HCT116 (cell line): Measurements from ENCODE around the gene CDC42EP5. TPM values are rescaled to one million over a fixed set of nuclear protein-coding genes. Genes with fewer than 3 reads are reported as not detected.

Experiments
- ATAC-seq: fragments of 200-7000 bp; cut with Tn5 transposase; 2 replicates; pipeline ENCODE4 v1.9.1; 2020; ENCODE audit warnings: mild to moderate bottlenecking, moderate library complexity
- BruUV-seq: library from RNA; stranded (reverse); fragments of 400-500 nt; replicated peaks from 2 replicates; lab custom pipeline; 2021; lab: Mats Ljungman, UMichigan
- CTCF ChIA-PET: fragments of 300-600 bp; sonication (Branson Sonifier 250); formaldehyde crosslinking; loops from one replicate; lab custom pipeline; 2021; ENCODE audit warnings: antibody characterized with exemption; lab: Charles Lee
- POLR2A ChIA-PET: fragments of 300-600, 350-600 bp; sonication (Branson Sonifier 250); formaldehyde crosslinking; loops from one replicate; lab custom pipeline; 2021; ENCODE audit warnings: antibody characterized with exemption; lab: Charles Lee
- RAD21 ChIA-PET, 2 experiments: fragments of 300-600 bp; sonication (Branson Sonifier 250); formaldehyde crosslinking; loops; one replicate each; lab custom pipeline; 2023; ENCODE audit warnings: low total read pairs in 2 of 2; ENCODE audit not compliant: uncharacterized antibody in 2 of 2, unreplicated experiment in 2 of 2, low non-redundant PET in 1 of 2; lab: Charles Lee
- DNase-seq: peaks from one replicate; pipeline ENCODE4 v3.0.0-alpha.2; 2010; ENCODE audit warnings: low read depth, low spot score
- H2AFZ ChIP-seq: fragments of 200-600 bp; shearing (Covaris generic), sonication (generic); 2 replicates; pipeline ENCODE4 v1.6.1; 2017; ENCODE audit warnings: low read depth, mixed run types, mixed read lengths, antibody characterized with exemption, low read length; ENCODE audit not compliant: poor library complexity, severe bottlenecking
- H3K27ac ChIP-seq: 2 replicates; pipeline ENCODE4 v1.5.1; 2012; ENCODE audit warnings: low read depth, low read length
- H3K27me3 ChIP-seq: fragments of 200-600 bp; sonication (generic); 2 replicates; pipeline ENCODE4 v1.6.1; 2016; ENCODE audit warnings: mixed run types, low read length, mixed read lengths; ENCODE audit not compliant: insufficient read depth
- H3K36me3 ChIP-seq, 2 experiments: fragments of 200-500 bp in 1 of 2; fragments of 200-600 bp in 1 of 2; sonication (Bioruptor generic) in 1 of 2; sonication (generic) in 1 of 2; 2 replicates each; pipeline versions ENCODE4 v1.5.1 to v1.6.1; 2014 to 2016; ENCODE audit warnings: low read length in 2 of 2, inconsistent platforms in 1 of 2, mixed read lengths in 1 of 2, mixed run types in 1 of 2; ENCODE audit not compliant: insufficient read depth in 2 of 2, control insufficient read depth in 1 of 2
- H3K4me1 ChIP-seq, 2 experiments: fragments of 200-600 bp in 1 of 2; sonication (generic) in 1 of 2; 2 replicates each; pipeline versions ENCODE4 v1.5.1 to v1.6.1; 2012 to 2017; ENCODE audit warnings: low read length in 2 of 2, inconsistent platforms in 1 of 2, mild to moderate bottlenecking in 1 of 2, mixed read lengths in 1 of 2, mixed run types in 1 of 2, moderate library complexity in 1 of 2; ENCODE audit not compliant: insufficient read depth in 2 of 2, control insufficient read depth in 1 of 2
- H3K4me2 ChIP-seq: fragments of 200-600 bp; sonication (generic); 2 replicates; pipeline ENCODE4 v1.6.1; 2017; ENCODE audit warnings: mixed run types, low read length, mixed read lengths
- H3K4me3 ChIP-seq, 2 experiments: fragments of 200-600 bp in 1 of 2; sonication (generic) in 1 of 2; replicated peaks in 1 of 2; 2 replicates each; pipeline ENCODE4 v1.5.1; 2011 to 2016; ENCODE audit warnings: low read length in 2 of 2, control low read depth in 1 of 2, low read depth in 1 of 2, mild to moderate bottlenecking in 1 of 2, mixed read lengths in 1 of 2, mixed run types in 1 of 2
- H3K79me2 ChIP-seq: fragments of 200-600 bp; sonication (generic); 2 replicates; pipeline ENCODE4 v1.6.1; 2017; ENCODE audit warnings: mild to moderate bottlenecking, mixed run types, low read length, moderate library complexity, mixed read lengths; ENCODE audit not compliant: insufficient read depth
- H3K9ac ChIP-seq: fragments of 200-600 bp; sonication (generic); 2 replicates; pipeline ENCODE4 v1.6.1; 2016; ENCODE audit warnings: low read length, mixed read lengths
- H3K9me2 ChIP-seq: fragments of 200-600 bp; sonication (generic), shearing (Covaris generic); 2 replicates; pipeline ENCODE4 v1.6.1; 2017; ENCODE audit warnings: mixed run types, mild to moderate bottlenecking, moderate library complexity; ENCODE audit not compliant: insufficient read depth
- H3K9me3 ChIP-seq, 2 experiments: fragments of 200-500 bp in 1 of 2; fragments of 200-600 bp in 1 of 2; sonication (Bioruptor generic) in 1 of 2; sonication (generic) in 1 of 2; 2 replicates each; pipeline ENCODE4 v1.6.1; 2014 to 2017; ENCODE audit warnings: low read length in 2 of 2, mixed read lengths in 2 of 2, inconsistent platforms in 1 of 2, low read depth in 1 of 2, mild to moderate bottlenecking in 1 of 2, mixed run types in 1 of 2, moderate library complexity in 1 of 2; ENCODE audit not compliant: control insufficient read depth in 1 of 2, insufficient read depth in 1 of 2
- H4K20me1 ChIP-seq: fragments of 200-600 bp; sonication (generic), shearing (Covaris generic); 2 replicates; pipeline ENCODE4 v1.6.1; 2017; ENCODE audit warnings: mixed run types, mild to moderate bottlenecking, moderate library complexity; ENCODE audit not compliant: insufficient read depth
- ATF3 ChIP-seq: IDR thresholded peaks from 2 replicates; pipeline ENCODE4 v1.6.1; 2012
- CBX3 ChIP-seq: IDR thresholded peaks from 2 replicates; pipeline ENCODE4 v1.6.1; 2012; ENCODE audit warnings: low read depth
- ELF1 ChIP-seq: IDR thresholded peaks from 2 replicates; pipeline ENCODE4 v1.6.1; 2012; ENCODE audit warnings: low read depth, borderline replicate concordance
- EZH2 ChIP-seq: fragments of 200-600 bp; sonication (generic); IDR thresholded peaks from 2 replicates; pipeline ENCODE4 v1.6.1; 2017; ENCODE audit warnings: antibody characterized with exemption, mixed run types
- EZH2phosphoT487 ChIP-seq: fragments of 200-600 bp; IDR thresholded peaks from 2 replicates; pipeline ENCODE4 v1.6.1; 2018; ENCODE audit warnings: antibody characterized with exemption, borderline replicate concordance
- JUND ChIP-seq: IDR thresholded peaks from 2 replicates; pipeline ENCODE4 v1.6.1; 2012
- MAX ChIP-seq: IDR thresholded peaks from 2 replicates; pipeline ENCODE4 v1.6.1; 2012
- POLR2A ChIP-seq: IDR thresholded peaks from 2 replicates; pipeline ENCODE4 v1.7.0; 2011; ENCODE audit warnings: borderline replicate concordance; ENCODE audit not compliant: insufficient read depth, insufficient read length; ENCODE audit errors: extremely low read depth
- POLR2AphosphoS5 ChIP-seq: IDR thresholded peaks from 2 replicates; pipeline ENCODE4 v1.6.1; 2011; ENCODE audit warnings: mild to moderate bottlenecking, low read depth, low read length, moderate library complexity
- RAD21 ChIP-seq: IDR thresholded peaks from 2 replicates; pipeline ENCODE4 v1.6.1; 2012; ENCODE audit warnings: low read depth, mild to moderate bottlenecking
- SP1 ChIP-seq: IDR thresholded peaks from 2 replicates; pipeline ENCODE4 v1.6.1; 2012; ENCODE audit warnings: low read depth
- TCF7L2 ChIP-seq: IDR thresholded peaks from 2 replicates; pipeline ENCODE4 v1.7.0; 2011; ENCODE audit warnings: borderline replicate concordance, inconsistent platforms; ENCODE audit not compliant: insufficient read depth, insufficient read length; ENCODE audit errors: extremely low read depth
- ZBTB33 ChIP-seq: IDR thresholded peaks from 2 replicates; pipeline ENCODE4 v1.6.1; 2011; ENCODE audit warnings: mild to moderate bottlenecking, low read length, moderate library complexity; ENCODE audit not compliant: insufficient replicate concordance; ENCODE audit errors: extremely low read depth
- ZFX ChIP-seq: fragments of 450-650 bp; IDR thresholded peaks from 2 replicates; pipeline ENCODE4 v1.6.1; 2017
- ZNF274 ChIP-seq: fragments of 200-500 bp; sonication (Bioruptor generic); IDR thresholded peaks from 2 replicates; pipeline ENCODE4 v1.6.1; 2014; ENCODE audit warnings: mild to moderate bottlenecking, low read depth, low read length, inconsistent platforms
- intact Hi-C: fragments of 100-400 bp; cut with micrococcal nuclease; formaldehyde crosslinking; loops from 2 replicates; pipeline ENCODE4 v1.10.0; 2022
- total RNA-seq: library from RNA; stranded (reverse); gene quantifications from one replicate; pipeline ENCODE4 v1.2.1, GENCODE V29; 2021; ENCODE audit not compliant: unreplicated experiment

The CDC42EP5 gene
- total RNA-seq, 1 experiment from 2014 or later = 0.64 TPM

- TF ChIP-seq MAX (no peak), ZBTB33 (no peak), RAD21 (no peak), POLR2A (no peak), EZH2phosphoT487 (no peak), ELF1 (no peak), TCF7L2 (no peak), SP1 (no peak), CBX3 (no peak), ZFX (no peak), POLR2AphosphoS5 (no peak), ZNF274 (no peak), EZH2 (no peak), JUND (no peak), ATF3 (no peak)
- H3K27me3 ChIP-seq = no peaks in the 10 kb centered on the region
- H3K9ac ChIP-seq = no peak overlapping the region
- H3K27ac ChIP-seq = no peak overlapping the region
- ATAC-seq (no peak), DNase-seq (no peak)
- no peaks in the 10 kb centered on the region for H3K36me3 ChIP-seq
- intact Hi-C loops = no loop called here
- ChIA-PET CTCF (interaction anchor here (1.4 kb wide), 1 partner anchor 12 kb away, joined by 4 read pairs; no protein-coding TSS in a partner anchor), RAD21 (no interaction called here), POLR2A (interaction anchor here (0.9 kb wide), 1 partner anchor 36 kb away, joined by 3 read pairs; the partner anchor contains the start of gene LENG9)
- no TSS peak for BruUV-seq
- no peak overlapping the region for H2AFZ ChIP-seq
- H3K9me2 ChIP-seq = no peaks in the 10 kb centered on the region
- H3K4me2 ChIP-seq = no peak overlapping the region
- H3K79me2 ChIP-seq = no peaks in the 10 kb centered on the region
- no peaks in the 10 kb centered on the region for H3K9me3 ChIP-seq
- no peak overlapping the region for H3K4me3 ChIP-seq
- peaks cover 24 to 27% of the 10 kb centered on the region in 2 experiments for H3K4me1 ChIP-seq
- H4K20me1 ChIP-seq = no peaks in the 10 kb centered on the region
Measured at GRCh38 chr19:54427586-54427985, 45.5 kb downstream of the CDC42EP5 start.
